GM18499 (cell line): ENCODE results near the gene AGAP1.

Source experiments
- ATAC-seq: cut with Tn5 transposase; IDR thresholded peaks from one replicate; pipeline ENCODE4 v1.9.1; 2021; ENCODE audit warnings: moderate number of reproducible peaks; ENCODE audit not compliant: insufficient read depth, unreplicated experiment

The AGAP1 gene

GRCh38 chr2:235647264-235647663, 153.4 kb downstream of the AGAP1 start:
- no peak for ATAC-seq

GRCh38 chr2:235647877-235648276, 154.0 kb downstream of the AGAP1 start:
- no peak for ATAC-seq

- no peak for ATAC-seq
These were observed 155.6 kb downstream of the AGAP1 start for GRCh38 chr2:235649418-235649817.

- ATAC-seq: no peak
These were observed 157.8 kb downstream of the AGAP1 start for GRCh38 chr2:235651643-235652042.

- no peak for ATAC-seq
These were observed 160.4 kb downstream of the AGAP1 start for GRCh38 chr2:235654103-235654813.

- no peak for ATAC-seq
These were observed 164.7 kb downstream of the AGAP1 start for GRCh38 chr2:235658351-235659174.

- ATAC-seq: no peak
These were observed 166.0 kb downstream of the AGAP1 start for GRCh38 chr2:235659767-235660322.

- no peak for ATAC-seq
These were observed 166.7 kb downstream of the AGAP1 start for GRCh38 chr2:235660484-235661082.

- ATAC-seq: no peak
These were observed 167.5 kb downstream of the AGAP1 start for GRCh38 chr2:235661167-235661937.

GRCh38 chr2:235661952-235662351, 168.1 kb downstream of the AGAP1 start:
- ATAC-seq: no peak

- no peak for ATAC-seq
These were observed 170.0 kb downstream of the AGAP1 start for GRCh38 chr2:235663875-235664274.

- no peak for ATAC-seq
These were observed 171.9 kb downstream of the AGAP1 start for GRCh38 chr2:235665661-235666212.

GRCh38 chr2:235666213-235666781, 172.5 kb downstream of the AGAP1 start:
- ATAC-seq: no peak

GRCh38 chr2:235668782-235669181, 174.9 kb downstream of the AGAP1 start:
- no peak for ATAC-seq

- ATAC-seq: no peak
These were observed 175.5 kb downstream of the AGAP1 start for GRCh38 chr2:235669269-235669831.

- no peak for ATAC-seq
These were observed 176.4 kb downstream of the AGAP1 start for GRCh38 chr2:235669983-235670962.

- no peak for ATAC-seq
These were observed 177.3 kb downstream of the AGAP1 start for GRCh38 chr2:235670974-235671787.
